H9 (cell line): ENCODE data around the gene CCDC69. TPM values are rescaled to one million over a fixed set of nuclear protein-coding genes. Genes with fewer than 3 reads are reported as not detected.

ENCODE experiments used
- DNase-seq: peaks from one replicate; pipeline ENCODE4 v3.0.0-alpha.2; 2017
- H2AFZ ChIP-seq: one replicate; pipeline ENCODE4 v1.6.1; 2013; ENCODE audit warnings: mild to moderate bottlenecking, low read length, control low read depth, moderate library complexity
- H2AK5ac ChIP-seq: 2 replicates; pipeline ENCODE4 v1.6.1; 2013; ENCODE audit warnings: low read length, control low read depth, mixed read lengths; ENCODE audit not compliant: insufficient read length
- H2BK120ac ChIP-seq: one replicate; pipeline ENCODE4 v1.6.1; 2013; ENCODE audit warnings: low read depth, mild to moderate bottlenecking, low read length, control low read depth, inconsistent platforms; ENCODE audit not compliant: poor library complexity, severe bottlenecking
- H2BK12ac ChIP-seq: 2 replicates; pipeline ENCODE4 v1.6.1; 2013; ENCODE audit warnings: low read length, control low read depth, mixed read lengths, low read depth; ENCODE audit not compliant: insufficient read length
- H2BK15ac ChIP-seq: 2 replicates; pipeline ENCODE4 v1.6.1; 2013; ENCODE audit warnings: low read depth, low read length, control low read depth
- H2BK20ac ChIP-seq: one replicate; pipeline ENCODE4 v1.6.1; 2013; ENCODE audit warnings: low read depth, mild to moderate bottlenecking, low read length, control low read depth, inconsistent platforms; ENCODE audit not compliant: poor library complexity, severe bottlenecking
- H2BK5ac ChIP-seq: 2 replicates; pipeline ENCODE4 v1.6.1; 2013; ENCODE audit warnings: low read length, control low read depth, mixed read lengths; ENCODE audit not compliant: insufficient read length
- H3K14ac ChIP-seq: 2 replicates; pipeline ENCODE4 v1.6.1; 2013; ENCODE audit warnings: low read length, control low read depth; ENCODE audit not compliant: insufficient read depth
- H3K18ac ChIP-seq: 2 replicates; pipeline ENCODE4 v1.6.1; 2013; ENCODE audit warnings: low read depth, mild to moderate bottlenecking, mixed read lengths, low read length, control low read depth; ENCODE audit not compliant: insufficient read length
- H3K23ac ChIP-seq: 2 replicates; pipeline ENCODE4 v1.6.1; 2013; ENCODE audit warnings: low read length, control low read depth, mixed read lengths, low read depth; ENCODE audit not compliant: insufficient read length
- H3K23me2 ChIP-seq: 2 replicates; pipeline ENCODE4 v1.6.1; 2013; ENCODE audit warnings: low read depth, mild to moderate bottlenecking, mixed read lengths, low read length, control low read depth; ENCODE audit not compliant: insufficient read length, poor library complexity, severe bottlenecking
- H3K27ac ChIP-seq: 2 replicates; pipeline ENCODE4 v1.5.1; 2013; ENCODE audit warnings: low read length, control low read depth, mixed read lengths, low read depth; ENCODE audit not compliant: insufficient read length
- H3K27me3 ChIP-seq: 2 replicates; pipeline ENCODE4 v1.6.1; 2013; ENCODE audit warnings: low read length, control low read depth, inconsistent platforms; ENCODE audit not compliant: insufficient read depth
- H3K4ac ChIP-seq: 2 replicates; pipeline ENCODE4 v1.6.1; 2013; ENCODE audit warnings: low read depth, mild to moderate bottlenecking, control low read depth, inconsistent platforms, low read length, moderate library complexity
- H3K4me1 ChIP-seq: 2 replicates; pipeline ENCODE4 v1.6.1; 2013; ENCODE audit warnings: low read length, control low read depth, inconsistent platforms; ENCODE audit not compliant: insufficient read depth
- H3K4me2 ChIP-seq: 2 replicates; pipeline ENCODE4 v1.6.1; 2013; ENCODE audit warnings: low read length, control low read depth, mixed read lengths; ENCODE audit not compliant: insufficient read length, insufficient read depth
- H3K56ac ChIP-seq: 2 replicates; pipeline ENCODE4 v1.6.1; 2013; ENCODE audit warnings: low read depth, mild to moderate bottlenecking, mixed read lengths, low read length, control low read depth; ENCODE audit not compliant: insufficient read length
- H3K79me1 ChIP-seq: 2 replicates; pipeline ENCODE4 v1.6.1; 2013; ENCODE audit warnings: low read depth, mild to moderate bottlenecking, moderate library complexity, low read length, control low read depth, inconsistent platforms; ENCODE audit not compliant: insufficient read depth, poor library complexity, severe bottlenecking
- H3K79me2 ChIP-seq: 2 replicates; pipeline ENCODE4 v1.6.1; 2013; ENCODE audit warnings: low read length, control low read depth, inconsistent platforms; ENCODE audit not compliant: insufficient read depth
- H3K9ac ChIP-seq: 2 replicates; pipeline ENCODE4 v1.6.1; 2013; ENCODE audit warnings: low read length, control low read depth, mixed read lengths; ENCODE audit not compliant: insufficient read length; ENCODE audit errors: extremely low read depth
- H3K9me3 ChIP-seq: one replicate; pipeline ENCODE4 v1.6.1; 2013; ENCODE audit warnings: low read depth, low read length, inconsistent platforms; ENCODE audit not compliant: control insufficient read depth
- H3T11ph ChIP-seq: one replicate; pipeline ENCODE4 v1.6.1; 2013; ENCODE audit warnings: mild to moderate bottlenecking, low read length, control low read depth, inconsistent platforms
- H4K20me1 ChIP-seq: one replicate; pipeline ENCODE4 v1.6.1; 2013; ENCODE audit not compliant: control insufficient read depth, insufficient read length, insufficient read depth
- H4K5ac ChIP-seq: 2 replicates; pipeline ENCODE4 v1.6.1; 2013; ENCODE audit warnings: low read depth, mild to moderate bottlenecking, mixed read lengths, low read length, control low read depth; ENCODE audit not compliant: insufficient read length
- H4K8ac ChIP-seq: replicated peaks from 2 replicates; pipeline ENCODE4 v1.6.1; 2013; ENCODE audit warnings: low read length, control low read depth, mixed read lengths, low read depth; ENCODE audit not compliant: insufficient read length
- H4K91ac ChIP-seq: 2 replicates; pipeline ENCODE4 v1.6.1; 2013; ENCODE audit warnings: low read depth, mild to moderate bottlenecking, moderate library complexity, mixed read lengths, low read length, control low read depth; ENCODE audit not compliant: insufficient read length
- H3K27ac Mint-ChIP-seq, 3 experiments: 2 replicates in 2 of 3; 3 replicates in 1 of 3; pipeline ENCODE4 v1.8.0; 2020 to 2021; ENCODE audit warnings: mixed read lengths in 3 of 3, mild to moderate bottlenecking in 1 of 3, moderate library complexity in 1 of 3
- H3K27me3 Mint-ChIP-seq: 2 replicates; pipeline ENCODE4 v1.8.0; 2021; ENCODE audit warnings: low read depth, mild to moderate bottlenecking, moderate library complexity, mixed read lengths
- H3K36me3 Mint-ChIP-seq, 3 experiments: 2 replicates in 2 of 3; 3 replicates in 1 of 3; pipeline ENCODE4 v1.8.0; 2020 to 2021; ENCODE audit warnings: low read depth in 3 of 3, mixed read lengths in 3 of 3; ENCODE audit not compliant: insufficient read depth in 1 of 3
- H3K4me1 Mint-ChIP-seq, 2 experiments: 2 replicates each; pipeline ENCODE4 v1.8.0; 2020; ENCODE audit warnings: mixed read lengths in 2 of 2
- H3K4me3 Mint-ChIP-seq, 2 experiments: 2 replicates in 1 of 2; 3 replicates in 1 of 2; pipeline ENCODE4 v1.8.0; 2020 to 2021; ENCODE audit warnings: mild to moderate bottlenecking in 2 of 2, mixed read lengths in 2 of 2, moderate library complexity in 1 of 2
- H3K9me3 Mint-ChIP-seq, 2 experiments: 2 replicates in 1 of 2; 3 replicates in 1 of 2; pipeline ENCODE4 v1.8.0; 2020; ENCODE audit warnings: mild to moderate bottlenecking in 2 of 2, mixed read lengths in 2 of 2, moderate library complexity in 1 of 2
- CTCF ChIP-seq: fragments of 200-600 bp; sonication (generic); conservative IDR thresholded peaks from 3 replicates; pipeline ENCODE4 v1.8.0; 2021; ENCODE audit warnings: antibody characterized with exemption, mild to moderate bottlenecking
- WGBS: extraction: QIAGEN DNeasy Blood & Tissue Kit; methylation state at CpG from one replicate; pipeline ENCODE4 v1.1.7; 2013; ENCODE audit warnings: missing lambda C conversion rate, low lambda C conversion rate, mixed read lengths; ENCODE audit not compliant: insufficient read length; ENCODE audit errors: extremely low coverage; 5-methylcytosine and 5-hydroxymethylcytosine counted together
- total RNA-seq: library from RNA; stranded (reverse); gene quantifications from 2 replicates; pipeline ENCODE4 v1.2.1, GENCODE V29; 2021

The CCDC69 gene
- total RNA-seq, 1 experiment from 2014 or later: 5.3 TPM

GRCh38 chr5:151167022-151167421, 56.9 kb downstream of the CCDC69 start:
- no peak overlapping the region for H2AK5ac ChIP-seq
- H2BK20ac ChIP-seq: no peak overlapping the region
- DNase-seq: no peak
- no CpG with 5 or more reads among the region's 9 CpGs for WGBS
- no peak overlapping the region for H2BK120ac ChIP-seq
- no peaks in the 10 kb centered on the region for H3K79me2 ChIP-seq
- Mint-ChIP-seq H3K9me3 (peaks cover 3 to 8% of the 10 kb centered on the region in 2 experiments; a peak in 3 of 5 replicates), H3K27ac (no peak overlapping the region), H3K36me3 (no peaks in the 10 kb centered on the region), H3K4me1 (peaks cover 6 to 7% of the 10 kb centered on the region in 2 experiments), H3K4me3 (no peak overlapping the region), H3K27me3 (no peaks in the 10 kb centered on the region)
- H2BK15ac ChIP-seq: no peak overlapping the region
- H3K4me2 ChIP-seq: no peak overlapping the region
- H3K4me1 ChIP-seq: no peaks in the 10 kb centered on the region; the same call in 1 of the 2 replicates
- no peak overlapping the region for H3K56ac ChIP-seq
- H4K20me1 ChIP-seq: no peaks in the 10 kb centered on the region
- H4K5ac ChIP-seq: no peak overlapping the region
- no peaks in the 10 kb centered on the region for H3K79me1 ChIP-seq
- H3K4ac ChIP-seq: no peak overlapping the region
- no peak overlapping the region for H2BK5ac ChIP-seq
- H2AFZ ChIP-seq: no peak overlapping the region
- no peak for TF ChIP-seq CTCF
- H4K8ac ChIP-seq: no peak overlapping the region
- no peak overlapping the region for H3K23ac ChIP-seq
- H3K14ac ChIP-seq: no peak overlapping the region
- H3K9me3 ChIP-seq: no peaks in the 10 kb centered on the region
- H3K18ac ChIP-seq: no peak overlapping the region
- no peak overlapping the region for H3K27ac ChIP-seq
- no peak overlapping the region for H2BK12ac ChIP-seq
- H4K91ac ChIP-seq: no peak overlapping the region
- no peak overlapping the region for H3T11ph ChIP-seq
- H3K9ac ChIP-seq: no peak overlapping the region
- H3K27me3 ChIP-seq: no peaks in the 10 kb centered on the region
- H3K23me2 ChIP-seq: no peaks in the 10 kb centered on the region
